Activated T-helper 1 cell treated with anti-CD3 and anti-CD28 coated beads, Interleukin-12 subunit alpha, Interleukin-12 subunit beta, Interleukin-2, Interleukin-4 antibody, amounts not matched to agents 30 ng/mL and 10 ng/mL and 1 ng/mL, durations not matched to agents 14 hours and 24 hours and 36 hours (primary cell): ENCODE measurements around the gene RBM48. TPM values are rescaled to one million over a fixed set of nuclear protein-coding genes. Genes with fewer than 3 reads are reported as not detected.
"Not testable (repeated sequence)": the region's sequence is repeated elsewhere in the genome, so short reads cannot be mapped to it uniquely, and the experiment has no call there.

Source experiments
- DNase-seq: peaks from one replicate; pipeline ENCODE4 v3.0.0; 2021; ENCODE audit warnings: low spot score
- H3K27ac Mint-ChIP-seq: one replicate; pipeline ENCODE4 v1.8.0; 2021; ENCODE audit warnings: mild to moderate bottlenecking, mixed read lengths
- H3K27me3 Mint-ChIP-seq: one replicate; pipeline ENCODE4 v1.8.0; 2022; ENCODE audit warnings: mild to moderate bottlenecking, moderate library complexity, mixed read lengths; ENCODE audit not compliant: insufficient read depth
- H3K36me3 Mint-ChIP-seq: one replicate; pipeline ENCODE4 v1.8.0; 2021; ENCODE audit warnings: low read depth, mixed read lengths
- H3K4me1 Mint-ChIP-seq: one replicate; pipeline ENCODE4 v1.8.0; 2021; ENCODE audit warnings: low read depth, mixed read lengths
- H3K4me3 Mint-ChIP-seq: one replicate; pipeline ENCODE4 v1.8.0; 2021; ENCODE audit warnings: mild to moderate bottlenecking, moderate library complexity, mixed read lengths
- H3K9me3 Mint-ChIP-seq: one replicate; pipeline ENCODE4 v1.8.0; 2021; ENCODE audit warnings: mixed read lengths
- intact Hi-C: fragments of 100-400 bp; cut with micrococcal nuclease; formaldehyde crosslinking; loops from one replicate; pipeline ENCODE4 v1.15.1; 2024
- total RNA-seq: library from RNA; stranded (reverse); gene quantifications from 2 replicates; pipeline ENCODE4 v1.2.3, GENCODE V29; 2022

The RBM48 gene
- total RNA-seq, 1 donor from 2014 or later: 17.2 TPM

DNA sequence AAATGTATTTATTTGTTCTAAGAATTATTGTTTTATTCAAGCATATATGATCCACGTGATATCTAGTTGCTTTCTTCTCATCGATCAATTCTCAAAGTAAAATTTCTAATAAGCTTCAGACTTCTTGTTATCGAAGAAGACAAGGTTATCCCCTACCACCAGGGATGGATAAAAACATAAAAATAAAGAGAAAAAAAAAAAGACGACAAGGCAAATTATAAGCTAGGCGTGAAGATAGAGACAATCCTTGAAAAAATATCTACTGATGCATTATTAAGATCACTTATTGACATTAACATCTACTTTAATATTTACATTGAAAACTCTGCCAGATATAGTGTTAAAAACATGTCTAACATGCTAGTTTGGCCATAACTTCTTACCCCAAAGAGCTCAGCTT, 19.6 kb upstream of the RBM48 start:
- Mint-ChIP-seq H3K9me3 (no peaks in the 10 kb centered on the region), H3K36me3 (peaks cover 5% of the 10 kb centered on the region)

DNA sequence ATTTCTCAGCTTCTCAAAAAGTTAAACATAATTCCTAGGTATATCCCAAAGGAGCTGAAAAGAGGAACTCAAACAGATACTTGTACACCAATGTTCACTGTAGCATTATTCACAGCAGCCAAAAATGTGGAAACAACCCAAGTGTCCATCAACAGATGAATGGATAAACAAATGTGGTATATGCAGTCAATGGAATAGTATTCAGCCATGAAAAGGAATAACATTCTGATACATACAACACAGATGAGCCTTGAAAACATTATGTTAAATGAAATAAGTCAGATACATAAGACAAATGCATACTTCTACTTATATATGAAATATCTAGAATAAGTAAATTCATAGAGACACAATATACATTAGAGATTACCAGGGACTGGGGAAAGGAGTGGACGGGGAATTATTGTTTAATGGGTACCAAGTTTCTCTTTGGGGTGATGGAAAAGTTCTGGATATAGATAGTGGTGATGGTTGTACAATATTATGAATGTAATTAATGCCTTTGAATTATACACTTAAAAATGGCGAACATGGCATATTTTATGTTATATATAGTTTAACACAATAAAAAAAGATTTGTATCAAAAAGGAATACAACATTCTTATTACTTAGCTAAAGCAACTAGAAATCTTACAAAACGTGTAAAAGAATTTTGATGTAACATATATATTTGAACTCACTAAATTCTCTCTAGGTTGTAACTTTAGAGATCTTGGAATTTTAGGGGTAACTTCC, 15.3 kb upstream of the RBM48 start:
- H3K4me3 Mint-ChIP-seq: no peak overlapping the region
- intact Hi-C loops: no loop called here
- H3K9me3 Mint-ChIP-seq: no peaks in the 10 kb centered on the region
- H3K4me1 Mint-ChIP-seq: no peaks in the 10 kb centered on the region
- no peak overlapping the region for H3K27ac Mint-ChIP-seq
- H3K36me3 Mint-ChIP-seq: peaks cover 22% of the 10 kb centered on the region
- DNase-seq: no peak
- no peaks in the 10 kb centered on the region for H3K27me3 Mint-ChIP-seq

More for the DNA sequence above, 19.6 kb upstream of the RBM48 start:
- no peak overlapping the region for H3K4me3 Mint-ChIP-seq
- H3K4me1 Mint-ChIP-seq: peaks cover 5% of the 10 kb centered on the region
- DNase-seq: no peak
- H3K27me3 Mint-ChIP-seq: no peaks in the 10 kb centered on the region
- intact Hi-C loops: no loop called here
- no peak overlapping the region for H3K27ac Mint-ChIP-seq

DNA sequence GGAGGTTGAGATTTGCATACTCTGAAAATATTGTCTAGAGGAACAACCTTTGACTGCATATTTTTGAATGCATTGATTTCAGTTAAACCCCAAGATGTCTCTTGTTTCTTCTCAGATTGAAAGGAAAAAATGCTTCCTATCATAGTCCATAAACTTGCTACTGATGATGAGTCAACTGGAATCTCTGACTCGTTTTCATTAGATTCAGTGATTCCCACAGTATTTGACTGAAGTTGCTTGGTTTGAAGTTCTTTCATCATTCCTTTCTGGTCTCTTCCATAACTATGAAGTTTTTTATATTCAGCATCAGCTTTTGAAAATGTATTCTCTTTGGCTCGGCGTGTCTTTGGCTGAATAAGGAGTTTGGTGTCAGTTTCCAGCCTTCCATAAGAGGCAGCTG, 11.0 kb upstream of the RBM48 start:
- H3K36me3 Mint-ChIP-seq: peaks cover 24% of the 10 kb centered on the region
- no peaks in the 10 kb centered on the region for H3K4me1 Mint-ChIP-seq
- H3K27me3 Mint-ChIP-seq: no peaks in the 10 kb centered on the region
- H3K9me3 Mint-ChIP-seq: no peaks in the 10 kb centered on the region
- no peak overlapping the region for H3K4me3 Mint-ChIP-seq
- H3K27ac Mint-ChIP-seq: no peak overlapping the region
- DNase-seq: no peak
- intact Hi-C loops: no loop called here

DNA sequence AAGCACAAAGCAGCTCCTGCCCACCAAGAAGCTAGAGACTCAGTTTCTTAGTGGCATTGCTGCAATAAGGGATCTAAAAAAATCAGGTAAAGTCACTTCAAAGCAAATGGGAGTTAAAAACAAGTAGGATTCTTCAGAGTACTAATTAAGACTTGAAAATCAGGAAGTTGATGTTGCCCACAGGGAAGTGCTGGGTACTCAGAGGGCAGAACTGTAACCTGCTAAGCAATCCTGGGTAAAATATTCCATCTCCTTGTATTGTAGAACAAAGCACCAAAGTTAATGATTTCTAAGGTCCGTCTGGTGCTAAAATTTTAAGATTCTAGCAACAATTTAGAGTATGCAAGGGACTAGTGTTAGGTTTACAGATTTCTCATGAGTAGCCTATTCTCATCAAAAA, 8.6 kb upstream of the RBM48 start:
- peaks cover 19% of the 10 kb centered on the region for H3K36me3 Mint-ChIP-seq
- H3K4me3 Mint-ChIP-seq: no peak overlapping the region
- no peak overlapping the region for H3K27ac Mint-ChIP-seq
- intact Hi-C loops: no loop called here
- H3K27me3 Mint-ChIP-seq: no peaks in the 10 kb centered on the region
- H3K4me1 Mint-ChIP-seq: no peaks in the 10 kb centered on the region
- no peaks in the 10 kb centered on the region for H3K9me3 Mint-ChIP-seq
- DNase-seq: no peak

DNA sequence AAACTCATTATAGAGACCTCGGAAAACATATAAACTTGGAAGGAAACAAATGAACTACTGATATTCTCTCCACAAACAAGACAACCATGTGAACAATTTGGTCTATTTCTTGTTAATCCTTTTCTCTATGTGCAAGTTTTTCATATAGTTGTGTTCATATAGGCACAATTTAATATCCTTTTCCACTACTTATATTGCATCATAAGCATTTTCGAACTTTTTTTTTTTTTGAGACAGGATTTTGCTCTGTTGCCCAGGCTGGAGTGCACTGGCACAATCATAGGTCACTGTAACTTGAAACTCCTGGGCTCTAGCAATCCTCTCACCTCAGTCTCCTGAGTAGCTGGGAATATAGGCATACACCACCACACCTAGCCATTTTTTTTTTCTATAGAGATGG, 5.5 kb upstream of the RBM48 start:
- Mint-ChIP-seq H3K27ac (no peak overlapping the region), H3K36me3 (peaks cover 4% of the 10 kb centered on the region), H3K9me3 (no peaks in the 10 kb centered on the region), H3K4me1 (peaks cover 10% of the 10 kb centered on the region), H3K4me3 (no peak overlapping the region), H3K27me3 (no peaks in the 10 kb centered on the region)
- intact Hi-C loops: no loop called here
- DNase-seq: no peak

DNA sequence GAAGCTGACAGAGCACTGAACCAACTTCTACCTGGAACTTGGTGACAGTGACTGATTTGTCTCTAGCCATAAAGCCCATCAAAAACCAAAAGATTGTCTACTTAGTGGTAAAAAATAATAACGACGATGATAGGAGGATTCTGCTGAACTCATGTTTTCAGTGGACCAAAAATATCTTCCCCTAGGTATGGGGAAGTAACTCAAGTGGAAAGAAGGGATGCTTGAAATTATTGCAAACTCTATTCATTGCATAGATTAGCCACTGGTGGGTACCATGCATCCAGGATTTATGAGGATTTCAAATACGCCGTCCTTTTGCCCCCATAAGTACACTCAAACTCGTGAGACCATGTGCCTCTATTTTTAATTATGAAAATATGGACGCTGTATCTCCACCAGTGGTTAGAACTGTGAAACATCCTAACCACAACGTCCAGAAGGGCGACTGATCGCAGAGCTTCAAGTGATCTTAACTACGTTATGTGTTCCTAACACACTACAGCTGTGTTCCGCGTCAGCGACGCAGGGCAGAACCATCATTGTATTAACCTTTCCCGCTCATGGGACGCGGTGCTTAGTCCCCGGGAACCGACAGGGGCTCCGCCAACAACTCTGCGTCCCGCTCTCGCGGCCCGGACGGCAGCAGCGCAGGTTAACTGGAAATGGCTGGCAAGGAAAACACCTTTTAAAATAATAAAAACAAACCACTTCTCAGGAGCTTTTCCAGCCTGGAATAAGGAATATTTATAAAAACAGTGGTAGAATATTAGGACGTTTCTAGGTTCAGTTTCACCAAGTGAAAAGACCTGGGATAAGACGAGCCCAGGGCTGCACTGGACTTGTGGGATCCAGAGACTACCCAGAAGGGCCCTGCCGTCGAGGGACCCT, 1.1 kb upstream of the RBM48 start:
- Mint-ChIP-seq H3K9me3 (no peaks in the 10 kb centered on the region), H3K4me1 (peaks cover 24% of the 10 kb centered on the region), H3K27me3 (no peaks in the 10 kb centered on the region), H3K27ac (peak overlapping the region; percentile 94), H3K36me3 (peaks cover 20% of the 10 kb centered on the region), H3K4me3 (peak overlapping the region; percentile 91)
- DNase-seq: peak; percentile 37
- intact Hi-C loops: loop anchor here (1.0 to 5.0 kb wide), 15 partner anchors 62 to 1477 kb away; partner anchors contain the start of genes AKAP9, ANKIB1, BET1 and CYP51A1

DNA sequence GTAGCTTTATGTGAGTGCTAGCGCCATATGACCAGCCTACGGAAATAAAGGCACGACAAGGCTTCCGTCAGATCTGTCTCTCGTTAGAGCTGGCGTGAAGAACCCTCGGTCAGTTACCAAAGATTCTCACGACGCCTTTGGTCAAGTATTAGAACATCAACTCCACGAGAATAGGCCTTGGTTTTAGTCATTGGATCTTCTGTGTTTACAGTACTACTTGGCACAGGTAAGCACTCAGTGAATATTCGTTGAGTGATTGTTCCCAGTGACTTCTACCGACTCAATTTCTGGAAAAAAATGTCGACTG, 316 bp downstream of the RBM48 start:
- H3K4me3 Mint-ChIP-seq: peak overlapping the region; percentile 91

DNA sequence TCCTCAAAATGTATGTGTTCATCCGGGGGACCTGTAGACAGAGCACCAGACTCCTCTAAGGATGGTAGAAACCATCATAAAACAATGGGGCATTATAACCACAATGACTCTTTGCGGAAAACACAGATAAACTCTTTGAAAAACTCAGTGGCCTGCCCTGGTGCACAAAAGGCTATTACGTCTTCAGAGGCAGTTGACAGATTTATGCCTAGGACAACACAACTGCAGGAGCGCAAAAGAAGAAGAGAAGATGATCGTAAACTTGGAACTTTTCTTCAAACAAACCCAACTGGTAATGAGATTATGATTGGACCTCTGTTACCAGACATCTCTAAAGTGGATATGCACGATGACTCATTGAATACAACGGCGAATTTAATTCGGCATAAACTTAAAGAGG, 6.0 kb downstream of the RBM48 start:
- Mint-ChIP-seq H3K36me3 (peaks cover 53% of the 10 kb centered on the region), H3K4me1 (peaks cover 24% of the 10 kb centered on the region), H3K9me3 (no peaks in the 10 kb centered on the region), H3K27me3 (no peaks in the 10 kb centered on the region), H3K4me3 (no peak overlapping the region), H3K27ac (no peak overlapping the region)
- no peak for DNase-seq
- intact Hi-C loops: no loop called here

More for the DNA sequence above, 316 bp downstream of the RBM48 start:
- no peaks in the 10 kb centered on the region for H3K27me3 Mint-ChIP-seq
- intact Hi-C loops: loop anchor here (1.0 to 5.0 kb wide), 15 partner anchors 60 to 1476 kb away; partner anchors contain the start of genes AKAP9, ANKIB1, BET1 and CYP51A1
- no peak for DNase-seq
- H3K4me1 Mint-ChIP-seq: peaks cover 24% of the 10 kb centered on the region
- peak overlapping the region; percentile 92 for H3K27ac Mint-ChIP-seq
- H3K9me3 Mint-ChIP-seq: no peaks in the 10 kb centered on the region
- peaks cover 30% of the 10 kb centered on the region for H3K36me3 Mint-ChIP-seq

DNA sequence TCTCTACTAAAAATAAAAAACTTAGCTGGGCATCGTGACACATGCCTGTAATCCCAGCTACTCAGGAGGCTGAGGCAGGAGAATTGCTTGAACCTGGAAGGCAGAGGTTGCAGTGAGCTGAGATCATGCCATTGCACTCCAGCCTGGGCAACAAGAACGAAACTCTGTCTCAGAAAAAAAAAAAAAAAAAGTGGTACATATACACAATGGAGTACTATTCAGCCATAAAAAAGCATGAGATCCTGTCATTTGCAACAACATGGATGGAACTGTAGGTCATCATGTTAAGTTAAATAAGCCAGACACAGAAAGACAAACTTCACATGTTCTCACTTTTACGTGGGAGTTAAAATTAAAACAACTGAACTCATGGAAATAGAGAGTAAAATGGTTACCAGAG, 14.9 kb downstream of the RBM48 start:
- not testable (repeated sequence) for H3K27me3 Mint-ChIP-seq, H3K4me3 Mint-ChIP-seq, H3K9me3 Mint-ChIP-seq

DNA sequence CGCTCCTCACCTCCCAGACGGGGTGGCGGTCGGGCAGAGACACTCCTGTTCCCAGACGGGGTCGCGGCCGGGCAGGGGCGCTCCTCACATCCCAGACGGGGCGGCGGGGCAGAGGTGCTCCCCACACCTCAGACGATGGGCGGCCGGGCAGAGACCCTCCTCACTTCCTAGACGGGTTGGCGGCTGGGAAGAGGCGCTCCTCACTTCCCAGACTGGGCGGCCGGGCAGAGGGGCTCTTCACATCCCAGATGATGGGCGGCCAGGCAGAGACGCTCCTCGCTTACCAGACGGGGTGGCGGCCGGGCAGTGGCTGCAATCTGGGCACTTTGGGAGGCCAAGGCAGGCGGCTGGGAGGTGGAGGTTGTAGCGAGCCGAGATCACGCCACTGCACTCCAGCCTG, 16.5 kb downstream of the RBM48 start:
- H3K9me3 Mint-ChIP-seq, intact Hi-C loops, H3K27me3 Mint-ChIP-seq, H3K4me3 Mint-ChIP-seq, H3K4me1 Mint-ChIP-seq, H3K27ac Mint-ChIP-seq, H3K36me3 Mint-ChIP-seq, DNase-seq: not testable (repeated sequence)

More for the DNA sequence above, 14.9 kb downstream of the RBM48 start:
- intact Hi-C loops, DNase-seq, H3K36me3 Mint-ChIP-seq, H3K27ac Mint-ChIP-seq, H3K4me1 Mint-ChIP-seq: not testable (repeated sequence)

DNA sequence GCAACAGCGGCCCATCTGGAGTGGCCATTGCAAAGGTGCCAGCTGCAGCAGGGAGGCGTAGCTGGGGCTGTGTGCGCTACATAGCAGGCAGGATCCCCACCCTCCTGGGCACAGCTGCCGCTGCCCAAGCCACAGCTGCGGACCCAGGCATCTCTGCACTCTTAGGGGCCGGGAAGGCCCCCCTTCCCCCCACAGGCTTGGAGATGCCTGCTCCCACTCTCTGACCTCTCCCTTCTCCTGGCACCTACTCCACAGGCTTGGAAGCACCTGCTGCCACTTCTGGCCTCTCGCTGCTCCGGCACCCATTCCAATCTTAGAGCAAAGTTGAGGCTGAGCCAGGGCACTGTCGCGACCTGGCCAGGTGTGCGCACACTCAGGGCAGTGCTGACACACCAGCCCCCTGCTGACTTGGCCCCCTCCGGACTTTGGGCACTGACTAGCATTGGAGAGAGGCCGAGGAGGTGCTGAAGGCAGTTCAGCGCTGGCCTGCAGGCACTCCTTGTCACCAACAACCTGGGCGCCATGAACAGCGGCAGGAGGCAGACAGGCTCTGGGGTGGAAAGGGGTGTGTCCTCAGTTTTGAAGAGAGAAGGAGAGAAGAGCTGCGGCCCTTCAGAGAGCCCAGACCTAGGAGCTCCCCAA, 18.4 kb downstream of the RBM48 start:
- H3K27ac Mint-ChIP-seq: no peak overlapping the region
- intact Hi-C loops: no loop called here
- H3K36me3 Mint-ChIP-seq: no peaks in the 10 kb centered on the region
- no peaks in the 10 kb centered on the region for H3K4me1 Mint-ChIP-seq
- no peak for DNase-seq
- H3K27me3 Mint-ChIP-seq: peaks cover 1% of the 10 kb centered on the region
- peaks cover 4% of the 10 kb centered on the region for H3K9me3 Mint-ChIP-seq
- H3K4me3 Mint-ChIP-seq: no peak overlapping the region

DNA sequence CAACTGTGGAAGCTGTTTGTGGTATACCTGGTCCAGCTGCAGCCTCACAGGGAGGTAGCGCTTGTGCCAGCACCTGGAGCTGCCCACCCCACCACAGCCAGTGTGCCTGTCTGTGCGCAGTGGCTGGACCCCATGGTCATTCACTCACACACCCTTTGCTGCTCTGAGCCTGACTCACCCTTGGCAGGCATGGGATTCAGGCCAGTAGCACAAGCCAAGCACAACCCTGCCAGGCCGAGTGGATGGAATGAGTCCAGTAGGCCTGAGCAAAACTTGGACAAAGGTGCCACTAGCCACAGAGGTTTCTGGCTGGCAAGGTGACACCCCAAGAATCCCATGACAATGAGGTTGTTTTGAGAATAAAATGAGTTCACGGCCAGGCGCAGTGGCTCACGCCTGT, 19.0 kb downstream of the RBM48 start:
- intact Hi-C loops: no loop called here
- Mint-ChIP-seq H3K27me3 (no peaks in the 10 kb centered on the region), H3K4me3 (no peak overlapping the region), H3K4me1 (no peaks in the 10 kb centered on the region), H3K9me3 (peaks cover 4% of the 10 kb centered on the region), H3K27ac (no peak overlapping the region), H3K36me3 (no peaks in the 10 kb centered on the region)
- no peak for DNase-seq

DNA sequence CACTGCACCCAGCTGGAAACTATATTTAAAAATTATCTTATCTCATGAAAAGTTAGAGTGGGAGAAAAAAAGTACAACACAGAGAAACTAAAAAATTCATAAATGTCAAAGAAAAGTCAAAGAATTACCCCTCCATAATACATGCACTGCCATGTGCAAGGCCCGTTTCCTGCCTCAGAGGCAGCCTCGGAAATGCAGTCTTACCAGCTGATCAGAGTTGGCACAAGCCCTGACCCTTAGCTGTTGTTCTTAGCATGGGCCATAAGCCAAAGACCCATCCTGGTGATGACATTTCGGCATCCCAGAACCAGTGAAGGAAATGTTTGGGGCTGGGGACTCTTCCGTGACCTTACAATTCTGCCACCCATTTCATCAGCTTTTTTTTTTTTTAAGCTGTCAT, 21.6 kb downstream of the RBM48 start:
- DNase-seq: no peak
- Mint-ChIP-seq H3K27me3 (no peaks in the 10 kb centered on the region), H3K27ac (no peak overlapping the region), H3K9me3 (no peaks in the 10 kb centered on the region), H3K4me3 (no peak overlapping the region), H3K36me3 (no peaks in the 10 kb centered on the region), H3K4me1 (no peaks in the 10 kb centered on the region)
- intact Hi-C loops: no loop called here
